Myocyte (in vitro differentiated cells): Measurements from ENCODE around the gene UBE2G2. TPM values are rescaled to one million over a fixed set of nuclear protein-coding genes. Genes with fewer than 3 reads are reported as not detected.

Experiments used
- DNase-seq: peaks from one replicate; pipeline ENCODE4 v3.0.0-alpha.2; 2012; ENCODE audit warnings: low read depth
- total RNA-seq: library from RNA; depleted of rRNA; stranded (reverse); fragments of >200 nt; gene quantifications from 2 replicates; pipeline ENCODE4 v1.2.3, GENCODE V29; 2014

Gene UBE2G2
- total RNA-seq, 1 donor from 2014 or later = 99.8 TPM

DNA sequence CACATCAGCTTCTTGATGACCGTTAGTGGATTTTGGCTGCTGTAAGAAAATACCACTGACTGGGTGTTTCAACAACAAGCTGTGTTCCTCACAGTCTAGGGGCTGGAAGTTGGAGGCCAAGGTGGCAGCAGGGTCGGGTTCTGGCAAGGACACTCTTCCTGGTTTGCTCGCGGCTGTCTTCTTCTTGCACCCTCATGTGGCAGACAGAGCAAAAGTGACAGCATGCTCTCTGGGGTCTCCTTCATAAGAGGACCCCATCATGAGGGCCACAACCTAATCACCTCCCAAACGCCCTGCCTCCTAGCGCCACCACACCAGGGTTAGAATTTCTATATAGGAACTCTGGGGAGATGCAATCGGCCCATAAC lies 71.6 kb downstream of the UBE2G2 start:
- no peak for DNase-seq

DNA sequence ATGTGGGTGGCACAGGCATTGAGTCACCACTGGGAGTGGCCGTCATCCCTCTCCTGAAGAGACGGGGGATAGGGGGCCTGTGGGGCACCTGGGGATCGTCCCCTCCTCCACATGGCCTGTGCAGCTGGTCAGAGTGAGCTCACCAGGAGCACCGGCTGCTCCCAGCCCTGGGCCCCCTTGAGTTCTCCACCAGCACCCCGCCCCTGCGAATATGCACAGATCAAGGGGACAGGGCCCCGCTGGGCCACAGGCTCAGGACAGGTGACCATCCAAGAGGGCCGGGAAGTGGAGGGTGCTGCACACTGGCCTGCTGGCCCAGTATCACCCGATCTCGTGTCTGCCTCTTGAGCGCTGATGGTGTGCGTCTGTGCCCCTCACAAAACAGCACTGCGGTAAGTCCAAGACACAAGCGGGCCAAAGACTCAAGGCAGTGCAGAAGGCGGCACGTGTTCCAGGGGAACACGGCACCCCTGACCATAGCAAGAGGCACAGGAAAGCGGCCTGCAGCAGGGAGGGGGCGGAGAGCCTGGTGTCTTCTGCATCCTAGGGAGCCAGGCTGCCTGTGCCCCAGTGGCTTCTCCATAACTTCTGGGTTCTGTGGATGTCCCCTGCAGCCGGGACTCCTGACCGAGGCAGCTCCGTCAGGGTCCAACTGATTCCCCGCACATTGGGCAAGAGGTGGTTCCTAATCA lies 72.1 kb downstream of the UBE2G2 start:
- DNase-seq = no peak

DNA sequence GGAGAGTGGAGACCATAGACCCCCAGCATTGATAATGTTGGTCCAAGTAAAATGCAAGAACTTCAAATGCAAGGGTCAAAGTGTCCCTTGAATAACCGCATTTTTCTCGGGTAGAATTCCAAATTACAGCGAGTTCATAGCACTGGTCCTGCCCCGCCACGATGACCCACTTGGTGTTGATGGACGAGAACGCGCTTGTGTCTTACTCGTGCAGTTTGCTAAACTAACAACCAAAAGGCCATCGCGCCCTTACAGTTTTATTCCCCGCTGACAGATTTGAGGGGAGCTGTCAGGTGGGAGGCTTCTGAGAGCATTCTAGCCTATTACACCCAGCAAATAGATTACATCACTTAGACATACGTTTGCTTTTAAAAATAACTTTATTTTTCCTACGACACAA lies 72.9 kb downstream of the UBE2G2 start:
- no peak for DNase-seq

DNA sequence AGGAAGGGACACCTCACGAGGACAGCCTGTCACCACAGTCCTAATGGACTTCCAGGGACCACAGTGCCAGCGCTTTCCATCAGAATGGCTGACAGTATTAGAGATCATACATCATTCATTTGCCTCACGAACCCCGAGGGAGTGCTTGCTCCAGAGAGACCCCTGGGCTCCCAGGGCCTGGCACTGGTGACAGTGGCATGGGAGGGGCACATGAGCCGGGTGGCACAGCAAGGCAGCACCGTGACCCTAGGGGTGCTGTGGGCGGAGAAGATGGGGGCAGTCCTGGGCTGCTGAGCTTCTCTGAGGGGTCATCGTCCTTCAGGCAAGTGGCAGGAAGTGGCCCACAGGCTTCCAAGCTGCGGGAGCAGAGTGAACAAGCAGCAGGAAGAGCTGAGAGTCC lies 73.9 kb downstream of the UBE2G2 start:
- DNase-seq = no peak

DNA sequence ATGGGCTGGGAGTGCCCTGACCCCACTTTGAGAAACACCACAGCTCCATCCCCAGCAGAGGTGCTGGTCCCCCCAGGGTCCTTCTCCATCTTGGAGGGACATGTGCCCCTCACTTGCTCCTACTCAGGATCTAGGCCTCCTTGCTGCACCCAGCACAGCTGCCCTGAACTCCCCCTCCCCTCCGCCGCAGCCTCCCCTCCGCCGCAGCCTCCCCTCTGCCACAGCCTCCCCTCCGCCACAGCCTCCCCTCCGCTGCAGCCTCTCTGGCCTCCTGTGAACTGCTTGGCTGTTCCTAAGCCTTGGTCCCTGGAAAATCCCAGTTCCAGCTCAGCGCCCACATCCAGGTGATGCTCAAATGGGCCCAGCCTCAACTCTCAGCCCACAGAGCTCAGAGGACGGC lies 74.3 kb downstream of the UBE2G2 start:
- no peak for DNase-seq

DNA sequence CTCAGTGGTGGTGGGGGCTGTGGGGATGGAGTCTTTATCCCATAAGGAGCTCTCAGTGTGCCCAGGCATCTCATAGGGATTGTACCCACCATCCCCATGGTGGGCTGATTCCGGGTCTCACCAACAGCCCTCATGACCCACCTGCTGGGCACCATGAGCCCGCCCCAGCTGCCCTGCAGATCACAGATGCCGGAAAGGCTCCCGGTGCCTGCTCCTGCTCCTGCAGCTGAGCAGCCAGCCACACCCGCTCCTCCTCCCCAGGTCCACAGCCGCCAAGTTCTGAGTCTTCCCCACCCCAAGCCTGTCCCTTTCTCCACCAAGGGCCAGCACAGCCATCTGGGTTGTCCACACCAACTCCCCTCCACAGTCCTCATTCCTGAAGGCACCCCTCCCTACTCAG lies 74.8 kb downstream of the UBE2G2 start:
- no peak for DNase-seq

DNA sequence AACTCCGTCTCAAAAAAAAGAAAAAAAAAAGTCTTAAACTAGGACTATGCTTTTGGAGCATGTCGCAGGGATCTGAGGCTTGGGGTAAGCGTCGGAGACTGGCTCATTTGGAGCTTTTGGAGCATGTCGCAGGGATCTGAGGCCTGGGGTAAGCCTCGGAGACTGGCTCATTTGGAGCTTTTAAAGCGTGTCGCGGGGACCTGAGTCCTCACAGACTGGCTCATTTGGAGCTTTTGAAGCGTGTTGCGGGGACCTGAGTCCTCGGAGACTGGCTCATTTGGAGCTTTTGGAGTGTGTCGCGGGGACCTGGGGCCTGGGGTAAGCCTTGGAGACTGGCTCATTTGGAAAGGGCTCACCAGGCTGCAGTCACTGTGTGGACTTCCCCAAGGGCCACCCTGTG lies 76.7 kb downstream of the UBE2G2 start:
- DNase-seq = no peak

DNA sequence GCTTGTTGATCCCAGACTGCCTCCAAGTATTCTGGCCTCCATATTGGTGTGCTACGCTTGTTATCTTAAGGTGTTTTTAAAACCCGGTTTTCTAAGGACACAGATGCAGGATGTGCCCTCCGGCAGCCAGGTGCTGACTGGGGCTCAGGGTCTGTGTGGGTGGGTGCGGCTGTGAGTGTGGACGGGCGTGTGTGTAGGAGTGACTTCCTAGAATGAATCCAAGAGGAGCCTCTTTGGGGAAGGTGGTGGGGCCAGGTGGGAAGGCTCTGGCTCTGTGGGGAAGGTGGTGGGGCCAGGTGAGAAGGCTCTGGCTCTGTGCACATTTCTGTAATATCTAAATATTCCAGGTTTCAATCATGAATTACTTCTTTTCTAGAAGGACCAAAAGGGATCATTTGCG lies 77.4 kb downstream of the UBE2G2 start:
- DNase-seq = no peak

DNA sequence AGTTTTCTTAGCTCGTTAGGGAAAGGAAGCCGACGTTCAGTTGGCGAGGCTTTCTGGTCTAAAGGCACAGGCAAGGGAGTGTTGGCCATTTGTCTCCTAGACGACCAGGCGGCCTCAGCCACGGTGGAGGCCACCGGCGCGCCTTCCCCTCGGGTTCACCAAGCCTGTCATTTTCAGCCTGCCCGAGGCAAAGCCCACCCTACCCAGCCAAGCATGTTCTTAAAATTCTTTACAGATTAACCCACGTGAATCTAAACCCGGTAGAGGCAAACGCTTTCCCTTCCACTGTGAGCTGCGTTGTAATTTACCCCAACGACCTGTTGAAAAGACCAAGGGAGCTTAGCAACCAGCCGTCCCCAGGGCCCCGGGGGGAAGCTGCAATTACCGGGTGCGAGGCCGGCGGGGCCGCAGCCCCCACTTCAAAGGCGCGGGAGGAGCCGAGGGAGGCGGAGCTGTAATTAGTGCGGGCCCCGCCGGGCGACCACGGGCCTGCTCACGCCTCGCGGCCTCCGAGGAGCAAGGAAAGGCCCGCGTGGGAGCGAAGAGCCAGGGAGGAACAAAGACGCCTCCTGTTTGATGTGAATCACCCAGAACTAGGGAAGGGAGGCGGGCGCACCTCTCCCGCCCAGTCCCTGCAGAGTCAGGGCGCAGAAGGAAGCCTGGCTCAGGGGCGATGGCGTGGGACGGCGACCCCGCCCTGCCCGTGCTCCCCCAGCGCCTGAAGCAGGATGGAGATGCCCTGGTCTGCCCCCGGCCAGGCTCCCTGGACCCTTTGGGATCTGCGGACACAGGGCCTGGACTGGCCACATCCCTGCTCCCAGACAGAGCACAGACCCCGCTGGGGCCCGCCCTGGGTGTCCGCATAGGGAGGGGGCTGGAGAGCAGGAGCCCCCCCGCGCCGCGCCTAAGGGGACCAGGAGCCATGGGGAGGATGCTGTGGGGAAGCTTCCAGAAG lies 78.2 kb downstream of the UBE2G2 start:
- DNase-seq = no peak

DNA sequence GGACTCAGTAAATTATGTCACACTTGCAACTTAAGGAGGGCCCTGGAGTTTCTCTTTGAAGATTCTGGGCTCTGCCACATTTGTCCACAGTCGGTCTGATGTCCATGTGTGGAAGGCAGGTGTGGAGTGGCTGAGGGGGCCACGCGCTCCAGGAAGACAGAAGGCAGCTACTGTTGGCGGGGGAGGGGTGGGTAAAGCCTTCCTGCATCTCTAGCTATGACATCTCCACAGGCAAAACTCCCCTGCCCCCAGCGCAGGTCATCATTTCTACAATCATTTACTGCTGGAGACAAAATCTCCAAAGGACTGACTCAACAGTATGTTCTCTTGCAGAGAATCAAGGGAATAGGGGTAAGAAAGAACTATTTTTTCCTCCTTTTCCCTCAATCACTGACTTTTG lies 78.9 kb downstream of the UBE2G2 start:
- DNase-seq = no peak

DNA sequence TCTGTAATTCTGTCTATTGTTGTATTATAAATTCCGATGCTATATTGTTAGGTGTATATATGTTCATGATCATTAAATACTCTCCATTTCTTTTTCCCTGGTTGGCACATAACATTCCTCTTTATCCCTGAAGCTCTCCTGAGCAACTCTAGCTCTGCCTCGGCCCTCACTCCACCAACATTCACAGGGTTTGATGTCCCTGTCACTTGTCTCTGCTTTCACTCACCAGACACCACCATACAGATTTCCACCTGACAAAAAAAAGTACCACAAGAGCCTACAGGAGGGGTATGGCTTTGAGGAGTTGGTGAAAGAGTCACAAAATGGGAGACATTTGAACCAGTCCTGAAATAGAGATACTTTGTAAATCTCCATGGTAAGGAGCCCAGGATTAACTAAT lies 81.5 kb downstream of the UBE2G2 start:
- no peak for DNase-seq

Other genes starting within 250 kb of the UBE2G2 start
- not detected in 2 replicates for gene KRTAP10-3, start 243.0 kb downstream of the UBE2G2 start, total RNA-seq
- not detected in 2 replicates for gene KRTAP10-4, start 228.1 kb downstream of the UBE2G2 start, total RNA-seq
- not detected in 2 replicates for gene KRTAP10-5, start 221.2 kb downstream of the UBE2G2 start, total RNA-seq
- not detected in 2 replicates for gene KRTAP10-6, start 209.3 kb downstream of the UBE2G2 start, total RNA-seq
- not detected in 2 replicates for gene KRTAP10-7, start 201.2 kb downstream of the UBE2G2 start, total RNA-seq
- gene KRTAP10-8, start 189.7 kb downstream of the UBE2G2 start, total RNA-seq = not detected in 2 replicates
- gene KRTAP10-9, start 174.7 kb downstream of the UBE2G2 start, total RNA-seq = not detected in 2 replicates
- not detected in 2 replicates for gene KRTAP10-10, start 164.5 kb downstream of the UBE2G2 start, total RNA-seq
- gene KRTAP10-11, start 155.4 kb downstream of the UBE2G2 start, total RNA-seq = not detected in 2 replicates
- gene KRTAP12-4, start 147.2 kb downstream of the UBE2G2 start, total RNA-seq = not detected in 2 replicates
- not detected in 2 replicates for gene KRTAP12-3, start 143.9 kb downstream of the UBE2G2 start, total RNA-seq
- not detected in 2 replicates for gene KRTAP12-2, start 134.9 kb downstream of the UBE2G2 start, total RNA-seq
- not detected in 2 replicates for gene KRTAP12-1, start 119.7 kb downstream of the UBE2G2 start, total RNA-seq
- not detected in 2 replicates for gene KRTAP10-12, start 104.6 kb downstream of the UBE2G2 start, total RNA-seq
- not detected in 2 replicates for gene TSPEAR, start 90.2 kb downstream of the UBE2G2 start, total RNA-seq
- 78.6 and 79.5 TPM in 2 replicates for gene SUMO3, start 16.2 kb upstream of the UBE2G2 start, total RNA-seq
- gene PTTG1IP, start 71.9 kb upstream of the UBE2G2 start, total RNA-seq = 207 and 246 TPM in 2 replicates
- 2.2 and 3.2 TPM in 2 replicates for gene ITGB2, start 119.1 kb upstream of the UBE2G2 start, total RNA-seq
- gene SLX9, start 138.2 kb upstream of the UBE2G2 start, total RNA-seq = 13.6 and 14.9 TPM in 2 replicates